SK-N-SH (cell line): ENCODE data around the gene PPP1R12B. TPM values are rescaled to one million over a fixed set of nuclear protein-coding genes. Genes with fewer than 3 reads are reported as not detected.

Experiments used
- CTCF ChIA-PET: fragments of 300-600, 350-600 bp; formaldehyde crosslinking; extraction: SDS; loops from one replicate; lab custom pipeline; 2021; lab: Yijun Ruan, JAX
- POLR2A ChIA-PET: fragments of 350-600 bp; sonication (Branson Sonifier 250); formaldehyde crosslinking; extraction: SDS; loops from one replicate; lab custom pipeline; 2020; ENCODE audit warnings: antibody characterized with exemption, inconsistent platforms; lab: Yijun Ruan, JAX
- DNase-seq: peaks from one replicate; pipeline ENCODE4 v3.0.0; 2012
- H2AFZ ChIP-seq: fragments of 200-600 bp; sonication (generic); 2 replicates; pipeline ENCODE4 v1.8.1; 2016; ENCODE audit warnings: antibody characterized with exemption, mild to moderate bottlenecking, low read depth
- H3F3A ChIP-seq: fragments of 200-600 bp; sonication (generic); replicated peaks from 2 replicates; pipeline ENCODE3; 2016; ENCODE audit warnings: antibody characterized with exemption, mild to moderate bottlenecking; ENCODE audit not compliant: insufficient read depth
- H3K27ac ChIP-seq, 2 experiments: fragments of 200-500 bp in 1 of 2; fragments of 200-600 bp in 1 of 2; sonication (Bioruptor generic) in 1 of 2; sonication (generic), shearing (Covaris generic) in 1 of 2; 2 replicates each; pipeline versions ENCODE4 v1.5.1 to v1.6.1; 2014 to 2016; ENCODE audit warnings: low read depth in 2 of 2, inconsistent platforms in 1 of 2, low read length in 1 of 2, mild to moderate bottlenecking in 1 of 2, mixed read lengths in 1 of 2
- H3K27me3 ChIP-seq: fragments of 200-600 bp; sonication (generic), shearing (Covaris generic); 2 replicates; pipeline ENCODE4 v1.6.1; 2016; ENCODE audit warnings: mixed run types; ENCODE audit not compliant: insufficient read depth
- H3K36me3 ChIP-seq, 2 experiments: fragments of 200-500 bp in 1 of 2; fragments of 200-600 bp in 1 of 2; sonication (Bioruptor generic) in 1 of 2; sonication (generic) in 1 of 2; replicated peaks in 1 of 2; 2 replicates each; pipeline versions ENCODE3 to v1.5.1; 2014 to 2016; ENCODE audit warnings: low read length in 1 of 2, mild to moderate bottlenecking in 1 of 2; ENCODE audit not compliant: insufficient read depth in 2 of 2, control insufficient read depth in 1 of 2
- H3K4me1 ChIP-seq, 2 experiments: fragments of 200-500 bp in 1 of 2; fragments of 200-600 bp in 1 of 2; sonication (Bioruptor generic) in 1 of 2; sonication (generic), shearing (Covaris generic) in 1 of 2; 2 replicates each; pipeline versions ENCODE4 v1.5.1 to v1.6.1; 2014 to 2016; ENCODE audit warnings: low read depth in 1 of 2, low read length in 1 of 2, mixed run types in 1 of 2; ENCODE audit not compliant: insufficient read depth in 2 of 2, control insufficient read depth in 1 of 2
- H3K4me2 ChIP-seq: fragments of 200-600 bp; sonication (generic), shearing (Covaris generic); 2 replicates; pipeline ENCODE4 v1.6.1; 2017; ENCODE audit warnings: mixed run types
- H3K4me3 ChIP-seq, 2 experiments: fragments of 200-500 bp in 1 of 2; fragments of 200-600 bp in 1 of 2; sonication (Bioruptor generic) in 1 of 2; sonication (generic), shearing (Covaris generic) in 1 of 2; 2 replicates each; pipeline versions ENCODE4 v1.5.1 to v1.8.1; 2014 to 2016; ENCODE audit warnings: low read depth in 2 of 2, inconsistent platforms in 1 of 2, low read length in 1 of 2, mild to moderate bottlenecking in 1 of 2, mixed read lengths in 1 of 2, moderate library complexity in 1 of 2
- H3K79me2 ChIP-seq: fragments of 200-600 bp; sonication (generic); 2 replicates; pipeline ENCODE4 v1.8.1; 2017; ENCODE audit warnings: mild to moderate bottlenecking; ENCODE audit not compliant: insufficient read depth
- H3K9ac ChIP-seq: fragments of 200-600 bp; sonication (generic); 2 replicates; pipeline ENCODE4 v1.6.1; 2017; ENCODE audit warnings: mixed run types
- H3K9me2 ChIP-seq: fragments of 200-600 bp; sonication (generic); 2 replicates; pipeline ENCODE4 v1.6.1; 2017; ENCODE audit warnings: mixed run types
- H3K9me3 ChIP-seq: fragments of 200-600 bp; sonication (generic); 2 replicates; pipeline ENCODE4 v1.6.1; 2017; ENCODE audit warnings: mixed run types, mild to moderate bottlenecking, moderate library complexity
- H4K20me1 ChIP-seq: fragments of 200-600 bp; sonication (generic); 2 replicates; pipeline ENCODE4 v1.6.1; 2017; ENCODE audit warnings: mild to moderate bottlenecking, mixed run types; ENCODE audit not compliant: insufficient read depth
- CHD2 ChIP-seq: fragments of 150-350 bp; IDR thresholded peaks from 2 replicates; pipeline ENCODE4 v1.6.1; 2018; ENCODE audit warnings: low read length; ENCODE audit not compliant: partially characterized antibody
- EP300 ChIP-seq, 2 experiments: IDR thresholded peaks; 2 replicates each; pipeline versions ENCODE4 v1.4.0 to v1.6.1; 2012; ENCODE audit warnings: borderline replicate concordance in 1 of 2, low read depth in 1 of 2, low read length in 1 of 2
- EZH2phosphoT487 ChIP-seq: fragments of 200-600 bp; sonication (generic); IDR thresholded peaks from 2 replicates; pipeline ENCODE4 v1.6.1; 2017; ENCODE audit warnings: low read depth, mixed run types, mild to moderate bottlenecking, antibody characterized with exemption, moderate library complexity, borderline replicate concordance
- FOSL2 ChIP-seq: IDR thresholded peaks from 2 replicates; pipeline ENCODE4 v1.4.0; 2012; ENCODE audit warnings: low read depth, mild to moderate bottlenecking, moderate library complexity, borderline replicate concordance
- FOXJ3 ChIP-seq: sonication (generic); formaldehyde crosslinking; IDR thresholded peaks from 2 replicates; pipeline ENCODE4 v1.5.1; 2020; ENCODE audit warnings: mild to moderate bottlenecking, missing genetic modification reagents
- GABPA ChIP-seq: IDR thresholded peaks from 2 replicates; pipeline ENCODE4 v1.4.0; 2012; ENCODE audit warnings: low read depth, mild to moderate bottlenecking
- GATA2 ChIP-seq: sonication (generic); formaldehyde crosslinking; IDR thresholded peaks from 2 replicates; pipeline ENCODE4 v1.5.0; 2020; ENCODE audit warnings: mild to moderate bottlenecking, missing genetic modification reagents
- IRF3 ChIP-seq: fragments of 150-350 bp; IDR thresholded peaks from 2 replicates; pipeline ENCODE4 v1.6.1; 2016; ENCODE audit warnings: mild to moderate bottlenecking, low read depth, low read length
- NRF1 ChIP-seq: IDR thresholded peaks from 2 replicates; pipeline ENCODE4 v1.6.1; 2012; ENCODE audit warnings: low read depth, mild to moderate bottlenecking, low read length
- RCOR1 ChIP-seq: fragments of 150-350 bp; IDR thresholded peaks from 2 replicates; pipeline ENCODE4 v1.6.1; 2017; ENCODE audit warnings: antibody characterized with exemption, low read length
- RFX5 ChIP-seq: IDR thresholded peaks from 2 replicates; pipeline ENCODE4 v1.6.1; 2012; ENCODE audit warnings: mild to moderate bottlenecking, improper control_type of control experiment, low read length
- RXRA ChIP-seq: IDR thresholded peaks from 2 replicates; pipeline ENCODE4 v1.4.0; 2012; ENCODE audit warnings: low read depth, mild to moderate bottlenecking, borderline replicate concordance
- SIN3A ChIP-seq: IDR thresholded peaks from 2 replicates; pipeline ENCODE4 v1.6.1; 2012; ENCODE audit warnings: low read depth, mild to moderate bottlenecking, low read length, moderate library complexity, borderline replicate concordance
- SMC3 ChIP-seq: IDR thresholded peaks from 2 replicates; pipeline ENCODE4 v1.6.1; 2012; ENCODE audit warnings: low read depth, low read length, improper control_type of control experiment
- TAF1 ChIP-seq: IDR thresholded peaks from 2 replicates; pipeline ENCODE4 v1.6.1; 2012; ENCODE audit warnings: low read depth, mild to moderate bottlenecking, low read length, moderate library complexity, borderline replicate concordance
- TCF12 ChIP-seq: IDR thresholded peaks from 2 replicates; pipeline ENCODE4 v1.4.0; 2012
- TEAD4 ChIP-seq: IDR thresholded peaks from 2 replicates; pipeline ENCODE4 v1.4.0; 2012; ENCODE audit warnings: mild to moderate bottlenecking, borderline replicate concordance; ENCODE audit not compliant: insufficient read depth
- USF1 ChIP-seq: IDR thresholded peaks from 2 replicates; pipeline ENCODE4 v1.4.0; 2012; ENCODE audit warnings: low read depth, borderline replicate concordance
- USF2 ChIP-seq: fragments of 150-350 bp; IDR thresholded peaks from 2 replicates; pipeline ENCODE4 v1.6.1; 2017; ENCODE audit warnings: antibody characterized with exemption, low read length, low read depth, borderline replicate concordance
- WGBS: methylation state at CpG from one replicate; pipeline ENCODE4 v1.1.6; 2017; ENCODE audit warnings: low lambda C conversion rate; 5-methylcytosine and 5-hydroxymethylcytosine counted together
- polyA plus RNA-seq, 3 experiments: library from polyadenylated mRNA; depleted of rRNA; stranded (reverse); fragments of >200 nt; gene quantifications; 2 replicates each; pipeline ENCODE4 v1.2.3, GENCODE V29; 2012

The PPP1R12B gene
- polyA plus RNA-seq, 1 of the 3 experiments (the other 2 are of a cell fraction), result 2.8 TPM

- Histone ChIP-seq H3K4me1 (peaks cover 52 to 67% of the 10 kb centered on the region in 2 experiments), H4K20me1 (no peaks in the 10 kb centered on the region), H3K4me2 (peak overlapping the region; percentile 24; the same call in 1 of the 2 replicates), H3K4me3 (no peak overlapping the region), H3K79me2 (no peaks in the 10 kb centered on the region), H3K9me3 (no peaks in the 10 kb centered on the region), H3K36me3 (peaks cover 0 to 12% of the 10 kb centered on the region in 2 experiments), H2AFZ (no peak overlapping the region), H3K27me3 (no peaks in the 10 kb centered on the region), H3K27ac (peak overlapping the region; percentile 72 to 96), H3F3A (peaks cover 26% of the 10 kb centered on the region), H3K9ac (no peak overlapping the region), H3K9me2 (no peaks in the 10 kb centered on the region)
- CTCF ChIA-PET, result interaction anchor here (0.6 to 6.5 kb wide), 7 partner anchors 9 to 923 kb away, joined by 3 to 48 read pairs (median 3); no protein-coding TSS in a partner anchor
- TF ChIP-seq USF1 (no peak), FOSL2 (0 out of 2 replicates have a peak, but pooled peaks have one; percentile 0), EZH2phosphoT487 (no peak), RFX5 (no peak), RCOR1 (no peak)
- WGBS, result 68% methylated on average over 4 of the region's 4 CpGs
- DNase-seq, result no peak
- POLR2A ChIA-PET, result interaction anchor here (0.6 kb wide), 1 partner anchor 197 kb away, joined by 3 read pairs; no protein-coding TSS in a partner anchor
These were observed 229.6 kb downstream of the PPP1R12B start for GRCh38 chr1:202578001-202578504.

GRCh38 chr1:202578565-202578964 is 230.1 kb downstream of the PPP1R12B start:
- Histone ChIP-seq H3K9me3 (no peaks in the 10 kb centered on the region), H3K27ac (peak overlapping the region; percentile 72 to 96; a peak in 3 of 4 replicates), H2AFZ (no peak overlapping the region), H4K20me1 (no peaks in the 10 kb centered on the region), H3K79me2 (no peaks in the 10 kb centered on the region), H3K27me3 (no peaks in the 10 kb centered on the region), H3K9ac (no peak overlapping the region), H3K4me1 (peaks cover 52 to 62% of the 10 kb centered on the region in 2 experiments), H3K4me3 (no peak overlapping the region), H3K36me3 (peaks cover 0 to 18% of the 10 kb centered on the region in 2 experiments), H3K9me2 (no peaks in the 10 kb centered on the region), H3K4me2 (peak overlapping the region; percentile 24; the same call in 1 of the 2 replicates), H3F3A (peaks cover 26% of the 10 kb centered on the region)
- 93% methylated on average over 6 of the region's 6 CpGs for WGBS
- CTCF ChIA-PET, result interaction anchor here (0.8 to 6.5 kb wide), 5 partner anchors 9 to 141 kb away, joined by 3 to 48 read pairs (median 3); no protein-coding TSS in a partner anchor
- DNase-seq, result no peak
- no peak for TF ChIP-seq GATA2
- no peak for TF ChIP-seq RXRA
- TF ChIP-seq, all 33 proteins: peak for 0
- POLR2A ChIA-PET, result interaction anchor here (0.6 kb wide), 1 partner anchor 197 kb away, joined by 3 read pairs; no protein-coding TSS in a partner anchor

GRCh38 chr1:202579806-202580205 is 231.3 kb downstream of the PPP1R12B start:
- WGBS, result 22% methylated on average over 2 of the region's 2 CpGs
- H3K79me2 ChIP-seq, result no peaks in the 10 kb centered on the region
- no peak for DNase-seq
- H3K9me2 ChIP-seq, result no peaks in the 10 kb centered on the region
- no peaks in the 10 kb centered on the region for H3K9me3 ChIP-seq
- no peak overlapping the region for H3K4me3 ChIP-seq
- peak overlapping the region; percentile 83 to 96 for H3K27ac ChIP-seq
- peak overlapping the region; percentile 34 for H3K9ac ChIP-seq
- ChIA-PET POLR2A (no interaction called here), CTCF (interaction anchor here (1.4 to 6.5 kb wide), 2 partner anchors 18 to 20 kb away, joined by 3 to 48 read pairs; no protein-coding TSS in a partner anchor)
- H3K27me3 ChIP-seq, result no peaks in the 10 kb centered on the region
- peaks cover 0 to 18% of the 10 kb centered on the region in 2 experiments for H3K36me3 ChIP-seq
- H3K4me1 ChIP-seq, result peaks cover 52 to 62% of the 10 kb centered on the region in 2 experiments
- H3F3A ChIP-seq, result peaks cover 26% of the 10 kb centered on the region
- peak overlapping the region; percentile 67 for H3K4me2 ChIP-seq
- H4K20me1 ChIP-seq, result no peaks in the 10 kb centered on the region
- H2AFZ ChIP-seq, result no peak overlapping the region
- no peak for TF ChIP-seq TEAD4
- no peak for TF ChIP-seq CHD2
- no peak for TF ChIP-seq FOXJ3 (CRISPR knock-in tag)
- no peak for TF ChIP-seq RCOR1
- no peak for TF ChIP-seq NRF1
- TF ChIP-seq SIN3A, result no peak
- TF ChIP-seq TCF12, result peak; percentile 52
- no peak for TF ChIP-seq USF2
- no peak for TF ChIP-seq IRF3
- TF ChIP-seq SMC3, result no peak
- TF ChIP-seq TAF1, result 0 out of 2 replicates have a peak, but pooled peaks have one; percentile 3
- peak in 1 of 2 experiments; percentile 63; a peak in 1 of 4 replicates for TF ChIP-seq EP300 (IDR thresholded peaks at IDR 0.05; ENCODE audit: borderline replicate concordance in 1 of 2, low read depth in 1 of 2, low read length in 1 of 2)
- no peak for TF ChIP-seq GABPA
